Endothelial cell of umbilical vein (primary cell): ENCODE data around the gene PLXNA1.

Source experiments
- EZH2 ChIP-seq: IDR thresholded peaks from 2 replicates; pipeline ENCODE4 v1.6.1; 2012; ENCODE audit warnings: borderline replicate concordance, low read depth, mild to moderate bottlenecking, moderate library complexity, low read length, inconsistent platforms; ENCODE audit not compliant: severe bottlenecking
- FOS ChIP-seq: IDR thresholded peaks from 2 replicates; pipeline ENCODE4 v1.6.1; 2011; ENCODE audit warnings: mild to moderate bottlenecking, low read length, moderate library complexity, borderline replicate concordance; ENCODE audit not compliant: insufficient read depth
- GATA2 ChIP-seq: IDR thresholded peaks from 2 replicates; pipeline ENCODE4 v1.7.0; 2011; ENCODE audit warnings: low read depth, mild to moderate bottlenecking, moderate library complexity, mixed read lengths, low read length; ENCODE audit not compliant: insufficient read length, insufficient read depth
- JUN ChIP-seq: IDR thresholded peaks from 2 replicates; pipeline ENCODE4 v1.6.1; 2011; ENCODE audit warnings: borderline replicate concordance, low read depth; ENCODE audit not compliant: insufficient read length, insufficient read depth
- MYC ChIP-seq: IDR thresholded peaks from one replicate; pipeline ENCODE4 v1.6.1; 2011; ENCODE audit warnings: mild to moderate bottlenecking, low read depth, low read length
- POLR2A ChIP-seq: IDR thresholded peaks from 2 replicates; pipeline ENCODE4 v1.6.1; 2012; ENCODE audit warnings: low read depth, mild to moderate bottlenecking, control low read depth, low read length
- POLR2AphosphoS5 ChIP-seq: IDR thresholded peaks from 2 replicates; pipeline ENCODE4 v1.6.1; 2012; ENCODE audit warnings: low read depth, mild to moderate bottlenecking, control low read depth, low read length, moderate library complexity; ENCODE audit not compliant: insufficient read depth
- TF ChIP-seq, protein P1 (sequence below), 2 donors: IDR thresholded peaks; 1 replicate in 1 of 2; 2 replicates in 1 of 2; pipeline ENCODE4 v1.5.1; 2011; ENCODE audit warnings: low read length in 2 of 2, mild to moderate bottlenecking in 2 of 2, moderate library complexity in 2 of 2, control low read depth in 1 of 2, inconsistent platforms in 1 of 2, low read depth in 1 of 2; ENCODE audit not compliant: insufficient read depth in 1 of 2; ENCODE audit errors: extremely low read depth in 1 of 2
- TF ChIP-seq, protein P2 (sequence below): IDR thresholded peaks from 2 replicates; pipeline ENCODE4 v1.6.1; 2011; ENCODE audit not compliant: insufficient read depth, insufficient read length

DNA sequence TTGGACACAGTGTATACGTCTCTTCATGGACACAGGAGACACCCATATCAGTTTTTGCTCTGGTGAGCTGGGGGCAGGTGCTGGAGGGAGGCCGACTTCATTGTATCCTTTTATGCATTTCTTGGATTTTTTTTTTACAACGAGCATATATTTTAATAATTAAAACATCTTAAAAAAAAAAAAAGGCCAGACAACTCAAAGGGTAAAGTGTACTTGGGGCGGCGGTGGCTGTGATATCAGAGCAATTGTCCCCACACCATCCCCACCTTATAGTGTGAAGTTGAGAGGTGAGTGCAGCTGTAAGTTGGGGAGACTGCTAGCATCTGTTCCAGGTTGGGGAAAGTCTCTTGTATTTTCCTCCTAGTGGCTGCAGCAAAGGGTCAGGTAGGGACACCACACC lies 12.0 kb upstream of the PLXNA1 start:
- TF ChIP-seq, protein P1, sequence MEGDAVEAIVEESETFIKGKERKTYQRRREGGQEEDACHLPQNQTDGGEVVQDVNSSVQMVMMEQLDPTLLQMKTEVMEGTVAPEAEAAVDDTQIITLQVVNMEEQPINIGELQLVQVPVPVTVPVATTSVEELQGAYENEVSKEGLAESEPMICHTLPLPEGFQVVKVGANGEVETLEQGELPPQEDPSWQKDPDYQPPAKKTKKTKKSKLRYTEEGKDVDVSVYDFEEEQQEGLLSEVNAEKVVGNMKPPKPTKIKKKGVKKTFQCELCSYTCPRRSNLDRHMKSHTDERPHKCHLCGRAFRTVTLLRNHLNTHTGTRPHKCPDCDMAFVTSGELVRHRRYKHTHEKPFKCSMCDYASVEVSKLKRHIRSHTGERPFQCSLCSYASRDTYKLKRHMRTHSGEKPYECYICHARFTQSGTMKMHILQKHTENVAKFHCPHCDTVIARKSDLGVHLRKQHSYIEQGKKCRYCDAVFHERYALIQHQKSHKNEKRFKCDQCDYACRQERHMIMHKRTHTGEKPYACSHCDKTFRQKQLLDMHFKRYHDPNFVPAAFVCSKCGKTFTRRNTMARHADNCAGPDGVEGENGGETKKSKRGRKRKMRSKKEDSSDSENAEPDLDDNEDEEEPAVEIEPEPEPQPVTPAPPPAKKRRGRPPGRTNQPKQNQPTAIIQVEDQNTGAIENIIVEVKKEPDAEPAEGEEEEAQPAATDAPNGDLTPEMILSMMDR (IDR thresholded peaks at IDR 0.05; ENCODE audit: extremely low read depth in 1 of 2, insufficient read depth in 1 of 2, low read depth in 1 of 2, low read length in 2 of 2), result no peak
- no peak for TF ChIP-seq POLR2AphosphoS5
- no peak for TF ChIP-seq POLR2A
- no peak for TF ChIP-seq GATA2
- TF ChIP-seq EZH2, result no peak
- no peak for TF ChIP-seq MYC
- no peak for TF ChIP-seq JUN
- TF ChIP-seq, protein P2, sequence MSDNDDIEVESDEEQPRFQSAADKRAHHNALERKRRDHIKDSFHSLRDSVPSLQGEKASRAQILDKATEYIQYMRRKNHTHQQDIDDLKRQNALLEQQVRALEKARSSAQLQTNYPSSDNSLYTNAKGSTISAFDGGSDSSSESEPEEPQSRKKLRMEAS, result no peak
- no peak for TF ChIP-seq FOS
